Uterus (tissue), 2 donors: ENCODE results near the gene SYTL3.

Experiments
- POLR2A ChIP-seq, 2 donors: fragments of 450-650 bp; IDR thresholded peaks; one replicate each; pipeline ENCODE4 v1.6.1; 2016; ENCODE audit warnings: antibody characterized with exemption in 2 of 2, mild to moderate bottlenecking in 1 of 2, moderate library complexity in 1 of 2
- TF ChIP-seq, protein P1 (sequence below), 4 experiments: fragments of 200-600 bp in 2 of 4; fragments of 450-650 bp in 2 of 4; sonication (generic) in 2 of 4; IDR thresholded peaks; one replicate each; pipeline ENCODE4 v1.5.1; 2016 to 2019; ENCODE audit warnings: antibody characterized with exemption in 4 of 4, mild to moderate bottlenecking in 2 of 4, moderate library complexity in 1 of 4

DNA sequence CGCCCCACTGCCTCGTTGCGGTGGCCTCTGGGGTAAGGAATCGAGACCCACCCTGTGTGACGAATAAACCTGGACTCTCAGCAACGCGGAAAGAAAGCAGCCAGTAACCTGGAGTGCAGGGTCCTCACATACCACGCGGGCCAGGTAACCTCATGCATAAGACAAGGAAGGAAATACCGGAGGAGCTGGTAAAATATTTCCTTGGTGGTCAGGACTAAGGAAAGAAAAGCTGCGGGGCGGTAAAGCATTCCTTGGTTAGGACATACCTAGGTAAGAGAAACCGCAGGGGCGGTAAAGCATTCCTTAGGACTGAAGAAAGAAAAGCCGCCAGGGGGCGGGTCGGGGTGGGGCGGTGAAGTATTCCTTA lies 80.7 kb downstream of the SYTL3 start:
- TF ChIP-seq, protein P1, sequence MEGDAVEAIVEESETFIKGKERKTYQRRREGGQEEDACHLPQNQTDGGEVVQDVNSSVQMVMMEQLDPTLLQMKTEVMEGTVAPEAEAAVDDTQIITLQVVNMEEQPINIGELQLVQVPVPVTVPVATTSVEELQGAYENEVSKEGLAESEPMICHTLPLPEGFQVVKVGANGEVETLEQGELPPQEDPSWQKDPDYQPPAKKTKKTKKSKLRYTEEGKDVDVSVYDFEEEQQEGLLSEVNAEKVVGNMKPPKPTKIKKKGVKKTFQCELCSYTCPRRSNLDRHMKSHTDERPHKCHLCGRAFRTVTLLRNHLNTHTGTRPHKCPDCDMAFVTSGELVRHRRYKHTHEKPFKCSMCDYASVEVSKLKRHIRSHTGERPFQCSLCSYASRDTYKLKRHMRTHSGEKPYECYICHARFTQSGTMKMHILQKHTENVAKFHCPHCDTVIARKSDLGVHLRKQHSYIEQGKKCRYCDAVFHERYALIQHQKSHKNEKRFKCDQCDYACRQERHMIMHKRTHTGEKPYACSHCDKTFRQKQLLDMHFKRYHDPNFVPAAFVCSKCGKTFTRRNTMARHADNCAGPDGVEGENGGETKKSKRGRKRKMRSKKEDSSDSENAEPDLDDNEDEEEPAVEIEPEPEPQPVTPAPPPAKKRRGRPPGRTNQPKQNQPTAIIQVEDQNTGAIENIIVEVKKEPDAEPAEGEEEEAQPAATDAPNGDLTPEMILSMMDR (IDR thresholded peaks at IDR 0.05): no peak
- TF ChIP-seq POLR2A (IDR thresholded peaks at IDR 0.05): no peak
